PC-9 (cell line): ENCODE data around the gene TENM4. TPM values are rescaled to one million over a fixed set of nuclear protein-coding genes. Genes with fewer than 3 reads are reported as not detected.

Experiments
- BruUV-seq: library from RNA; stranded (reverse); fragments of 400-500 nt; replicated peaks from 2 replicates; lab custom pipeline; 2021; lab: Mats Ljungman, UMichigan
- CTCF ChIA-PET: fragments of 300-600 bp; sonication (Branson Sonifier 250); formaldehyde crosslinking; loops from one replicate; lab custom pipeline; 2022; ENCODE audit warnings: antibody characterized with exemption; lab: Charles Lee
- POLR2A ChIA-PET: fragments of 300-600 bp; sonication (Branson Sonifier 250); formaldehyde crosslinking; loops from one replicate; lab custom pipeline; 2022; ENCODE audit warnings: antibody characterized with exemption; ENCODE audit not compliant: unreplicated experiment; lab: Charles Lee
- DNase-seq, 2 experiments: peaks; one replicate each; pipeline versions ENCODE4 v3.0.0 to v3.0.0-alpha.2; 2015 to 2022; ENCODE audit warnings: mixed read lengths in 1 of 2
- H2AFZ ChIP-seq: fragments of 200-600 bp; sonication (generic); 2 replicates; pipeline ENCODE4 v1.8.1; 2017; ENCODE audit warnings: antibody characterized with exemption
- H3F3A ChIP-seq: fragments of 200-600 bp; sonication (generic); 2 replicates; pipeline ENCODE4 v1.8.1; 2017; ENCODE audit warnings: antibody characterized with exemption, mild to moderate bottlenecking, low read depth; ENCODE audit not compliant: insufficient read depth
- H3K27ac ChIP-seq: fragments of 200-600 bp; sonication (generic); 2 replicates; pipeline ENCODE4 v1.6.1; 2016; ENCODE audit warnings: mixed run types
- H3K27me3 ChIP-seq: fragments of 200-600 bp; sonication (generic); 2 replicates; pipeline ENCODE4 v1.6.1; 2016; ENCODE audit warnings: low read depth, mixed run types; ENCODE audit not compliant: insufficient read depth
- H3K36me3 ChIP-seq: fragments of 200-600 bp; sonication (generic); 2 replicates; pipeline ENCODE4 v1.6.1; 2016; ENCODE audit warnings: low read depth, mixed run types
- H3K4me1 ChIP-seq: fragments of 200-600 bp; sonication (generic); replicated peaks from 2 replicates; pipeline ENCODE4 v1.6.1; 2016; ENCODE audit warnings: mixed run types; ENCODE audit not compliant: insufficient read depth
- H3K4me2 ChIP-seq: fragments of 200-600 bp; sonication (generic); 2 replicates; pipeline ENCODE4 v1.6.1; 2017; ENCODE audit warnings: mixed run types
- H3K4me3 ChIP-seq: fragments of 200-600 bp; sonication (generic); 2 replicates; pipeline ENCODE4 v1.6.1; 2016; ENCODE audit warnings: mixed run types
- H3K79me2 ChIP-seq: fragments of 200-600 bp; sonication (generic); 2 replicates; pipeline ENCODE4 v1.6.1; 2017; ENCODE audit warnings: low read depth, mixed run types
- H3K9me2 ChIP-seq: fragments of 200-600 bp; sonication (generic); 2 replicates; pipeline ENCODE4 v1.8.1; 2017; ENCODE audit warnings: mild to moderate bottlenecking; ENCODE audit not compliant: insufficient read depth
- H3K9me3 ChIP-seq: fragments of 200-600 bp; sonication (generic); 2 replicates; pipeline ENCODE4 v1.8.1; 2016; ENCODE audit warnings: low read depth; ENCODE audit not compliant: insufficient read depth
- H4K20me1 ChIP-seq: fragments of 200-600 bp; sonication (generic); 2 replicates; pipeline ENCODE4 v1.8.1; 2017; ENCODE audit not compliant: insufficient read depth
- CTCF ChIP-seq: fragments of 200-600 bp; sonication (generic); conservative IDR thresholded peaks from 2 replicates; pipeline ENCODE4 v1.6.1; 2017; ENCODE audit warnings: mixed run types, antibody characterized with exemption, mild to moderate bottlenecking, moderate library complexity
- EZH2 ChIP-seq: fragments of 200-600 bp; sonication (generic); IDR thresholded peaks from 2 replicates; pipeline ENCODE4 v1.8.0; 2017; ENCODE audit warnings: antibody characterized with exemption, low read depth
- intact Hi-C: fragments of 100-400 bp; cut with micrococcal nuclease; formaldehyde crosslinking; loops from one replicate; pipeline ENCODE4 v1.10.0; 2022; ENCODE audit not compliant: unreplicated experiment
- total RNA-seq: library from RNA; stranded (reverse); gene quantifications from 2 replicates; pipeline ENCODE4 v1.2.3, GENCODE V29; 2021

Gene TENM4
- total RNA-seq, 1 experiment from 2014 or later: not detected

- intact Hi-C loops: no loop called here
- H3K79me2 ChIP-seq: no peaks in the 10 kb centered on the region
- H3K4me1 ChIP-seq: no peaks in the 10 kb centered on the region
- DNase-seq: no peak
- H3K9me2 ChIP-seq: no peaks in the 10 kb centered on the region
- POLR2A ChIA-PET: no interaction called here
- BruUV-seq: no TSS peak
- H3K27me3 ChIP-seq: peaks cover 59% of the 10 kb centered on the region
- H4K20me1 ChIP-seq: no peaks in the 10 kb centered on the region
- H3F3A ChIP-seq: no peaks in the 10 kb centered on the region
- H2AFZ ChIP-seq: no peak overlapping the region
- H3K36me3 ChIP-seq: no peaks in the 10 kb centered on the region
- H3K9me3 ChIP-seq: no peaks in the 10 kb centered on the region
- CTCF ChIA-PET: no interaction called here
- H3K4me3 ChIP-seq: no peak overlapping the region
- H3K27ac ChIP-seq: no peak overlapping the region
- TF ChIP-seq CTCF (no peak), EZH2 (no peak)
- H3K4me2 ChIP-seq: no peak overlapping the region
Observed at GRCh38 chr11:78835646-78836045, 605.2 kb downstream of the TENM4 start.

GRCh38 chr11:78834886-78835285 lies 605.9 kb downstream of the TENM4 start:
- no peak overlapping the region for H2AFZ ChIP-seq
- H3K9me3 ChIP-seq: no peaks in the 10 kb centered on the region
- intact Hi-C loops: no loop called here
- peaks cover 59% of the 10 kb centered on the region for H3K27me3 ChIP-seq
- no peak overlapping the region for H3K27ac ChIP-seq
- H3K4me1 ChIP-seq: no peaks in the 10 kb centered on the region
- no peaks in the 10 kb centered on the region for H3K79me2 ChIP-seq
- no peak overlapping the region for H3K4me3 ChIP-seq
- no peaks in the 10 kb centered on the region for H3K36me3 ChIP-seq
- no peak for DNase-seq
- no TSS peak for BruUV-seq
- no peaks in the 10 kb centered on the region for H4K20me1 ChIP-seq
- H3K9me2 ChIP-seq: no peaks in the 10 kb centered on the region
- H3F3A ChIP-seq: no peaks in the 10 kb centered on the region
- H3K4me2 ChIP-seq: no peak overlapping the region
- ChIA-PET CTCF (no interaction called here), POLR2A (no interaction called here)
- no peak for TF ChIP-seq CTCF
- TF ChIP-seq EZH2: no peak

- no TSS peak for BruUV-seq
- DNase-seq: no peak
- intact Hi-C loops: no loop called here
- H3K27ac ChIP-seq: no peak overlapping the region
- H3K27me3 ChIP-seq: peaks cover 59% of the 10 kb centered on the region
- H3K9me2 ChIP-seq: no peaks in the 10 kb centered on the region
- no peak overlapping the region for H2AFZ ChIP-seq
- no peaks in the 10 kb centered on the region for H3K79me2 ChIP-seq
- H3K36me3 ChIP-seq: no peaks in the 10 kb centered on the region
- H3K4me1 ChIP-seq: no peaks in the 10 kb centered on the region
- TF ChIP-seq EZH2: no peak
- no peak for TF ChIP-seq CTCF
- H3K9me3 ChIP-seq: no peaks in the 10 kb centered on the region
- H3K4me3 ChIP-seq: no peak overlapping the region
- no peak overlapping the region for H3K4me2 ChIP-seq
- ChIA-PET POLR2A (interaction anchor here (0.6 kb wide), 1 partner anchor 329 kb away, joined by 3 read pairs; no protein-coding TSS in a partner anchor), CTCF (no interaction called here)
- no peaks in the 10 kb centered on the region for H4K20me1 ChIP-seq
- no peaks in the 10 kb centered on the region for H3F3A ChIP-seq
Observed at GRCh38 chr11:78833237-78833636, 607.6 kb downstream of the TENM4 start.
